NCI-H2196 (cell line): Measurements from ENCODE around the gene HOXC10.

Experiments used
- DNase-seq: peaks from one replicate; lab custom pipeline; 2025; ENCODE audit not compliant: unreplicated experiment; lab: John Stamatoyannopoulos, UW

HOXC10 gene

GRCh38 chr12:53964315-53964713 is 20.6 kb upstream of the HOXC10 start:
- no peak for DNase-seq

- DNase-seq, result no peak
Observed at GRCh38 chr12:53965281-53966084, 19.5 kb upstream of the HOXC10 start.

- DNase-seq, result no peak
Observed at GRCh38 chr12:53966085-53966384, 18.9 kb upstream of the HOXC10 start.

GRCh38 chr12:53966385-53967133 is 18.4 kb upstream of the HOXC10 start:
- DNase-seq, result no peak

- DNase-seq, result no peak
Observed at GRCh38 chr12:53967421-53967925, 17.5 kb upstream of the HOXC10 start.

GRCh38 chr12:53968214-53969127 is 16.5 kb upstream of the HOXC10 start:
- no peak for DNase-seq

GRCh38 chr12:53969588-53970259 is 15.2 kb upstream of the HOXC10 start:
- peak; percentile 23 for DNase-seq

- no peak for DNase-seq
Observed at GRCh38 chr12:53970451-53970850, 14.5 kb upstream of the HOXC10 start.

- no peak for DNase-seq
Observed at GRCh38 chr12:53971129-53971528, 13.8 kb upstream of the HOXC10 start.

GRCh38 chr12:53971686-53972085 is 13.3 kb upstream of the HOXC10 start:
- no peak for DNase-seq

- DNase-seq, result no peak
Observed at GRCh38 chr12:53972152-53972702, 12.7 kb upstream of the HOXC10 start.

- no peak for DNase-seq
Observed at GRCh38 chr12:53972722-53973235, 12.2 kb upstream of the HOXC10 start, which contains the start of gene HOXC11. Gene HOXC11 (plus strand): TSS chr12:53973126. CDS start chr12:53973242, 116 bp downstream.

GRCh38 chr12:53973236-53974042 is 11.5 kb upstream of the HOXC10 start:
- no peak for DNase-seq

- DNase-seq, result peak; percentile 34
Observed at GRCh38 chr12:53974084-53975063, 10.6 kb upstream of the HOXC10 start, which contains the start of gene HOTAIR. Gene HOTAIR (minus strand): TSS chr12:53974954.

- no peak for DNase-seq
Observed at GRCh38 chr12:53975064-53975471, 9.9 kb upstream of the HOXC10 start.

GRCh38 chr12:53975479-53976152 is 9.3 kb upstream of the HOXC10 start:
- no peak for DNase-seq

- no peak for DNase-seq
Observed at GRCh38 chr12:53976172-53976822, 8.6 kb upstream of the HOXC10 start.
